ENCODE results near the gene EIF2S2.

Gene EIF2S2

GRCh38 chr20:34088305-34089174, 23.5 kb downstream of the EIF2S2 start:
- no peak for DNase-seq

- DNase-seq: no peak
Measured at GRCh38 chr20:34085544-34086040, 26.5 kb downstream of the EIF2S2 start.

GRCh38 chr20:34084227-34084923, 27.7 kb downstream of the EIF2S2 start:
- no peak for DNase-seq

DNA sequence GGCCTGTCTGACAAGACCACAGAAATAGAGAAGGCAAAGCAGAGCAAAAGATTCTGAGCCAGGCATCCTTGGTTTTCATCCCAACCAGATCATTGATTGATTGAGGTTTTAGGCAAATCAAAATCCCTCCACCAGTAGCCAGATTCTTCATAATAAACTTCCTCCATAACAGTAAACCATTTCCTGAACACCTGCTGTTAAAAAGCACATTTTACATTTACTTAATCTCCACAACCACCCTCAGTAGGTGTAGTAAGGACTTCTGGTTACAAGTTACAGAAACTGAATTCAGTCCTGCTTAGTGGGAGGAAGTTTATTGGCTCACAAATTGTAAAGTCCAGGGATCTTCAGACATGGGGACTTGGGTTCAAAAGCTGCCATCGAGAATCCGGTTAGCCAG, 28.3 kb downstream of the EIF2S2 start:
- DNase-seq: no peak

GRCh38 chr20:34083137-34083536, 28.9 kb downstream of the EIF2S2 start:
- DNase-seq: no peak

GRCh38 chr20:34082232-34082887, 29.7 kb downstream of the EIF2S2 start:
- no peak for DNase-seq

GRCh38 chr20:34079818-34080217, 32.2 kb downstream of the EIF2S2 start:
- no peak for DNase-seq

- no peak for DNase-seq
Measured at GRCh38 chr20:34078540-34078939, 33.5 kb downstream of the EIF2S2 start.

GRCh38 chr20:34076952-34077351, 35.1 kb downstream of the EIF2S2 start:
- DNase-seq: no peak

DNA sequence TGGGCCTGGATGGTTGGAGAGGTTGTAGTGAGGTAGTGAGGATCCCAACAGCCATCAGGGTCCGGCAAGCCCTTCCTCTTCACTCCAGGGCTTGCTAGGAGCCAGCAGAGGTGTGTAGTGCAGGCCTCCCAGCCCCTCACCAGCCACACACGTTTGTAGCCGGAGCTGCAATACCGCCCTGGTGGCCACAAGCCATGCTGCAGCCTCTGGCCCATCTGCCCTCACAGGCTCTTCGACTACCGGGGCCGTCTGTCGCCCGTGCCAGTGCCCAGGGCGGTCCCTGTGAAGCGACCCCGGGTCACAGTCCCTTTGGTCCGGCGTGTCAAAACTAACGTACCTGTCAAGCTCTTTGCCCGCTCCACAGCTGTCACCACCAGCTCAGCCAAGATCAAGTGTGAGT, 36.4 kb downstream of the EIF2S2 start:
- no peak for DNase-seq

- DNase-seq: no peak
Measured at GRCh38 chr20:34074101-34074760, 37.8 kb downstream of the EIF2S2 start.

- DNase-seq: no peak
Measured at GRCh38 chr20:34072778-34073177, 39.3 kb downstream of the EIF2S2 start.

DNA sequence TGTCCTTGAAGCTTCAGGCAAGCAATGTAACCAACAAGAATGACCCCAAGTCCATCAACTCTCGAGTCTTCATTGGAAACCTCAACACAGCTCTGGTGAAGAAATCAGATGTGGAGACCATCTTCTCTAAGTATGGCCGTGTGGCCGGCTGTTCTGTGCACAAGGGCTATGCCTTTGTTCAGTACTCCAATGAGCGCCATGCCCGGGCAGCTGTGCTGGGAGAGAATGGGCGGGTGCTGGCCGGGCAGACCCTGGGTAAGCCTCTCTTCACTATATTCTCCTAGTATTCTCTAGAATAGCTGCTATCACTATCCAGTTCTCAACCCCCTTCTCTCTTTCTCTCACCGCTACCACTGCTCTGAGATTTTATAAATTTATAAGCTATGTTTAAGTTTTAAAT, 40.0 kb downstream of the EIF2S2 start:
- no peak for DNase-seq

GRCh38 chr20:34070859-34071258, 41.2 kb downstream of the EIF2S2 start:
- DNase-seq: no peak

GRCh38 chr20:34070079-34070439, 42.0 kb downstream of the EIF2S2 start:
- DNase-seq: no peak

- DNase-seq: peak; percentile 84
Measured at GRCh38 chr20:34069341-34070078, 42.5 kb downstream of the EIF2S2 start.

DNA sequence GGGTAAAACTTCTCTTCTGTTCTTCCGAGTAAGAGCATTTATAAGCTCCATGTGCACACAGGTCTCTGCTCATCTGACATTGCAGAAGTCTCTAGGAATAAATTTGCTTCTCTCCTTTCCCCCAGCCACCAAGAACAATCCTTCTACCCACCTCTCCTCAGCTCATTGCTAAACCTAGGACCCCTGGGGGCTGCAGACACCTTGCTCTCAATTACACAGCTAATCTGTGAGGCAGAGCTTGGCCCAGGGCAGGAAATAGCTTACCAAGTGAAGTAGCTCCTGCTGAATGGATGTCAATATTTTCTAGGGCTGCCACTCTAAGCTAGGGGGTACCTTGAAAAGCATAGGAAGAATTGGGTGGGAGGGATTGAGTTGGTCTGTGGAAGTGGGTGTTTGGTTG, 44.0 kb downstream of the EIF2S2 start:
- no peak for DNase-seq

- DNase-seq: no peak
Measured at GRCh38 chr20:34066476-34067090, 45.5 kb downstream of the EIF2S2 start.

GRCh38 chr20:34065260-34065659, 46.8 kb downstream of the EIF2S2 start:
- no peak for DNase-seq

GRCh38 chr20:34064286-34064685, 47.8 kb downstream of the EIF2S2 start:
- DNase-seq: no peak

DNA sequence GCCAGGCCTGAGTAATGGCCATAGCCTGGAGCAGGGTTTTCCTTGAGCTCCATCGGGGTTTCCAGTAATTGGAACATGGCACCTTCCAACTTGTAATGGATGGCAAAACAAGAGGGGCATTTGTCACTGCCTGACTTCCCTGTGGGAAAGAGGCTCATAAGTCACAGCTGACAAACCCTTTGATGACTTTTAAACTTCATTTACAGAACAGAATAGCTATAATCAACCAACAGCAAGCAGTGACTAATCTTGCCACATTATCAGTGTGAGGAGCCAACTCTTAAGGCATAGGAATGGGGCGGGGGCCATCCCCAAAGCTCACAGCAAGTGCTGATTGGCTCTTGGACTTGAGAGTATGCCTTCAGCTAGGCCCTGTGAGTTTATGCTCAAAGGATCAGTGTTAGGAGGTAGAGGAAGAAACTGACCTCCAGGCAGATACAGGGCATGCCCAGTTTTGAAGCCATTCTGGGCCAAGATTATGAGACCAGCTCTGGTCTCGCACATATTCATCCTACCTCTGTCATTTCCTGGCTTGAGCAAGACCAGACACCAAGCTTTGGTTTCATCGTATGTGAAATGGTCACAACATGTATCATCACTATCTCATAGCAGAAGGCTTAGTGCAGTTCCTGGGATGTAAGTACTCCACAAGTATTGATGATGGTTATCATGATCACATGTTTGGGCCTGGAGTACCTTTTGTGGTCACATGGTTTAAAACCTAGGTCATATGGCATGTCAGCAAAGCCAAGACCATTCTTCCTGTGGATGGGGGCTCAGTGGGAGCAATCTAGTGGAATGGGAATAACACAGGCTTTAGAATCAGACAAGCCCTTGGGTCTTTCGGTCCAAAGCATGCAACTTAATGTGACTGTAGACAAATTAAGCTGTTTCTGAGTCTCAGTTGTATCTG, 49.2 kb downstream of the EIF2S2 start:
- DNase-seq: no peak

Measured in right forelimb (tissue), 1 donor.